Activated CD4-positive, alpha-beta T cell treated with anti-CD3 and anti-CD28 coated beads, Interleukin-2, amount 10 ng/mL, durations not matched to agents 24 days and 14 days (primary cell): ENCODE data around the gene LRRC2. TPM values are rescaled to one million over a fixed set of nuclear protein-coding genes. Genes with fewer than 3 reads are reported as not detected.
"Not testable (repeated sequence)": the region's sequence is repeated elsewhere in the genome, so short reads cannot be mapped to it uniquely, and the experiment has no call there.

Source experiments
- DNase-seq: peaks from one replicate; pipeline ENCODE4 v3.0.0; 2022
- H3K27ac Mint-ChIP-seq: one replicate; pipeline ENCODE4 v1.8.0; 2022; ENCODE audit warnings: mild to moderate bottlenecking, mixed read lengths
- H3K27me3 Mint-ChIP-seq: one replicate; pipeline ENCODE4 v1.8.0; 2022; ENCODE audit warnings: mixed read lengths
- H3K36me3 Mint-ChIP-seq: one replicate; pipeline ENCODE4 v1.8.0; 2022; ENCODE audit warnings: low read depth, mild to moderate bottlenecking, mixed read lengths
- H3K4me1 Mint-ChIP-seq: one replicate; pipeline ENCODE4 v1.8.0; 2021; ENCODE audit warnings: mixed read lengths
- H3K4me3 Mint-ChIP-seq: one replicate; pipeline ENCODE4 v1.8.0; 2022; ENCODE audit warnings: mild to moderate bottlenecking, moderate library complexity, mixed read lengths
- H3K9me3 Mint-ChIP-seq: one replicate; pipeline ENCODE4 v1.8.0; 2021; ENCODE audit warnings: mixed read lengths
- intact Hi-C: fragments of 100-400 bp; cut with micrococcal nuclease; formaldehyde crosslinking; loops from one replicate; pipeline ENCODE4 v1.15.1; 2023
- total RNA-seq: library from RNA; stranded (reverse); gene quantifications from 2 replicates; pipeline ENCODE4 v1.2.3, GENCODE V29; 2022

LRRC2 gene
- total RNA-seq, 1 donor from 2014 or later = not detected

GRCh38 chr3:46593979-46594378, 27.9 kb upstream of the LRRC2 start:
- no peaks in the 10 kb centered on the region for H3K36me3 Mint-ChIP-seq
- no peaks in the 10 kb centered on the region for H3K9me3 Mint-ChIP-seq
- H3K4me3 Mint-ChIP-seq = no peak overlapping the region
- no peak for DNase-seq
- H3K27me3 Mint-ChIP-seq = peaks cover 24% of the 10 kb centered on the region
- no peak overlapping the region for H3K27ac Mint-ChIP-seq
- no peaks in the 10 kb centered on the region for H3K4me1 Mint-ChIP-seq
- intact Hi-C loops = no loop called here

- Mint-ChIP-seq H3K36me3 (no peaks in the 10 kb centered on the region), H3K27ac (no peak overlapping the region), H3K4me1 (no peaks in the 10 kb centered on the region), H3K27me3 (peaks cover 23% of the 10 kb centered on the region), H3K9me3 (no peaks in the 10 kb centered on the region), H3K4me3 (no peak overlapping the region)
- intact Hi-C loops = no loop called here
- DNase-seq = no peak
These were observed 27.3 kb upstream of the LRRC2 start for GRCh38 chr3:46593274-46593862.

- peaks cover 28% of the 10 kb centered on the region for H3K27me3 Mint-ChIP-seq
- H3K27ac Mint-ChIP-seq, H3K36me3 Mint-ChIP-seq, H3K9me3 Mint-ChIP-seq, intact Hi-C loops, H3K4me1 Mint-ChIP-seq, DNase-seq, H3K4me3 Mint-ChIP-seq: not testable (repeated sequence)
These were observed 21.2 kb upstream of the LRRC2 start for GRCh38 chr3:46587268-46587667.

- Mint-ChIP-seq H3K9me3 (no peaks in the 10 kb centered on the region), H3K27me3 (peaks cover 28% of the 10 kb centered on the region), H3K4me3 (no peak overlapping the region), H3K4me1 (peaks cover 5% of the 10 kb centered on the region), H3K36me3 (no peaks in the 10 kb centered on the region), H3K27ac (no peak overlapping the region)
- intact Hi-C loops = no loop called here
- DNase-seq = no peak
These were observed 20.7 kb upstream of the LRRC2 start for GRCh38 chr3:46586738-46587246.

GRCh38 chr3:46585799-46586693, 19.9 kb upstream of the LRRC2 start:
- H3K27ac Mint-ChIP-seq = no peak overlapping the region
- peaks cover 23% of the 10 kb centered on the region for H3K27me3 Mint-ChIP-seq
- DNase-seq = no peak
- intact Hi-C loops = no loop called here
- no peaks in the 10 kb centered on the region for H3K9me3 Mint-ChIP-seq
- H3K4me3 Mint-ChIP-seq = no peak overlapping the region
- no peaks in the 10 kb centered on the region for H3K36me3 Mint-ChIP-seq
- peaks cover 5% of the 10 kb centered on the region for H3K4me1 Mint-ChIP-seq

GRCh38 chr3:46584598-46585467, 18.7 kb upstream of the LRRC2 start:
- no peak overlapping the region for H3K27ac Mint-ChIP-seq
- H3K4me3 Mint-ChIP-seq = no peak overlapping the region
- intact Hi-C loops = no loop called here
- peaks cover 5% of the 10 kb centered on the region for H3K4me1 Mint-ChIP-seq
- peaks cover 21% of the 10 kb centered on the region for H3K27me3 Mint-ChIP-seq
- DNase-seq = no peak
- H3K9me3 Mint-ChIP-seq = no peaks in the 10 kb centered on the region
- H3K36me3 Mint-ChIP-seq = no peaks in the 10 kb centered on the region

- peaks cover 12% of the 10 kb centered on the region for H3K27me3 Mint-ChIP-seq
- no peak for DNase-seq
- H3K27ac Mint-ChIP-seq = no peak overlapping the region
- intact Hi-C loops = no loop called here
- H3K9me3 Mint-ChIP-seq = no peaks in the 10 kb centered on the region
- no peak overlapping the region for H3K4me3 Mint-ChIP-seq
- no peaks in the 10 kb centered on the region for H3K36me3 Mint-ChIP-seq
- peaks cover 2% of the 10 kb centered on the region for H3K4me1 Mint-ChIP-seq
These were observed 14.6 kb upstream of the LRRC2 start for GRCh38 chr3:46580675-46581074.

- Mint-ChIP-seq H3K27me3 (peaks cover 12% of the 10 kb centered on the region), H3K9me3 (no peaks in the 10 kb centered on the region), H3K36me3 (no peaks in the 10 kb centered on the region), H3K4me3 (no peak overlapping the region), H3K4me1 (peaks cover 2% of the 10 kb centered on the region), H3K27ac (no peak overlapping the region)
- DNase-seq = no peak
- intact Hi-C loops = no loop called here
These were observed 13.7 kb upstream of the LRRC2 start for GRCh38 chr3:46579756-46580286.

GRCh38 chr3:46578973-46579755, 13.1 kb upstream of the LRRC2 start:
- no peak overlapping the region for H3K4me3 Mint-ChIP-seq
- H3K9me3 Mint-ChIP-seq = no peaks in the 10 kb centered on the region
- intact Hi-C loops = no loop called here
- H3K27me3 Mint-ChIP-seq = peaks cover 12% of the 10 kb centered on the region
- DNase-seq = no peak
- H3K4me1 Mint-ChIP-seq = peaks cover 2% of the 10 kb centered on the region
- H3K27ac Mint-ChIP-seq = no peak overlapping the region
- H3K36me3 Mint-ChIP-seq = no peaks in the 10 kb centered on the region

- H3K36me3 Mint-ChIP-seq, H3K4me3 Mint-ChIP-seq, intact Hi-C loops, H3K27ac Mint-ChIP-seq, H3K4me1 Mint-ChIP-seq, DNase-seq, H3K9me3 Mint-ChIP-seq: not testable (repeated sequence)
- peaks cover 15% of the 10 kb centered on the region for H3K27me3 Mint-ChIP-seq
These were observed 11.6 kb upstream of the LRRC2 start for GRCh38 chr3:46577580-46578249.

- no peak for DNase-seq
- H3K36me3 Mint-ChIP-seq = no peaks in the 10 kb centered on the region
- no peak overlapping the region for H3K4me3 Mint-ChIP-seq
- H3K27ac Mint-ChIP-seq = no peak overlapping the region
- intact Hi-C loops = no loop called here
- H3K9me3 Mint-ChIP-seq = no peaks in the 10 kb centered on the region
- H3K27me3 Mint-ChIP-seq = peaks cover 13% of the 10 kb centered on the region
- peaks cover 2% of the 10 kb centered on the region for H3K4me1 Mint-ChIP-seq
These were observed 10.8 kb upstream of the LRRC2 start for GRCh38 chr3:46576879-46577278.

GRCh38 chr3:46576386-46576785, 10.3 kb upstream of the LRRC2 start:
- H3K4me3 Mint-ChIP-seq = no peak overlapping the region
- H3K36me3 Mint-ChIP-seq = no peaks in the 10 kb centered on the region
- DNase-seq = no peak
- H3K27me3 Mint-ChIP-seq = peaks cover 11% of the 10 kb centered on the region
- H3K4me1 Mint-ChIP-seq = peaks cover 2% of the 10 kb centered on the region
- H3K27ac Mint-ChIP-seq = no peak overlapping the region
- H3K9me3 Mint-ChIP-seq = no peaks in the 10 kb centered on the region
- intact Hi-C loops = no loop called here
